ENCODE results near the gene PRUNE2.

The PRUNE2 gene

GRCh38 chr9:76798527-76798926, 107.4 kb downstream of the PRUNE2 start:
- 88% methylated on average over 2 of the region's 2 CpGs for WGBS
- no peak overlapping the region for H3K4me3 ChIP-seq (ENCODE audit: low read length)
- H3K9ac ChIP-seq (ENCODE audit: low read depth, low read length), result no peak overlapping the region
- H3K27me3 ChIP-seq (ENCODE audit: insufficient read depth, low read length), result no peaks in the 10 kb centered on the region
- H3K27ac ChIP-seq (ENCODE audit: low read depth, low read length), result no peak overlapping the region
- no peaks in the 10 kb centered on the region for H3K9me3 ChIP-seq (ENCODE audit: insufficient read depth, low read depth, low read length)
- peaks cover 9% of the 10 kb centered on the region for H3K4me1 ChIP-seq (ENCODE audit: insufficient read depth, low read length)
- H3K36me3 ChIP-seq (ENCODE audit: insufficient read depth, low read length), result no peaks in the 10 kb centered on the region

- no peak overlapping the region for H3K4me3 ChIP-seq (ENCODE audit: low read length)
- H3K36me3 ChIP-seq (ENCODE audit: insufficient read depth, low read length), result no peaks in the 10 kb centered on the region
- H3K9ac ChIP-seq (ENCODE audit: low read depth, low read length), result no peak overlapping the region
- H3K27me3 ChIP-seq (ENCODE audit: insufficient read depth, low read length), result no peaks in the 10 kb centered on the region
- WGBS, result 90% methylated on average over 5 of the region's 5 CpGs
- H3K27ac ChIP-seq (ENCODE audit: low read depth, low read length), result no peak overlapping the region
- no peaks in the 10 kb centered on the region for H3K9me3 ChIP-seq (ENCODE audit: insufficient read depth, low read depth, low read length)
- H3K4me1 ChIP-seq (ENCODE audit: insufficient read depth, low read length), result no peaks in the 10 kb centered on the region
These were observed 109.6 kb downstream of the PRUNE2 start for GRCh38 chr9:76796296-76796695.

GRCh38 chr9:76793784-76794431, 112.0 kb downstream of the PRUNE2 start:
- no peaks in the 10 kb centered on the region for H3K36me3 ChIP-seq (ENCODE audit: insufficient read depth, low read length)
- no peaks in the 10 kb centered on the region for H3K4me1 ChIP-seq (ENCODE audit: insufficient read depth, low read length)
- no peaks in the 10 kb centered on the region for H3K27me3 ChIP-seq (ENCODE audit: insufficient read depth, low read length)
- no peaks in the 10 kb centered on the region for H3K9me3 ChIP-seq (ENCODE audit: insufficient read depth, low read depth, low read length)
- no peak overlapping the region for H3K27ac ChIP-seq (ENCODE audit: low read depth, low read length)
- 90% methylated on average over 15 of the region's 15 CpGs for WGBS
- H3K9ac ChIP-seq (ENCODE audit: low read depth, low read length), result no peak overlapping the region
- no peak overlapping the region for H3K4me3 ChIP-seq (ENCODE audit: low read length)

- no peak overlapping the region for H3K4me3 ChIP-seq (ENCODE audit: low read length)
- H3K9me3 ChIP-seq (ENCODE audit: insufficient read depth, low read depth, low read length), result no peaks in the 10 kb centered on the region
- H3K27ac ChIP-seq (ENCODE audit: low read depth, low read length), result no peak overlapping the region
- WGBS, result 100% methylated on average over 1 of the region's 1 CpG
- H3K27me3 ChIP-seq (ENCODE audit: insufficient read depth, low read length), result no peaks in the 10 kb centered on the region
- no peak overlapping the region for H3K9ac ChIP-seq (ENCODE audit: low read depth, low read length)
- no peaks in the 10 kb centered on the region for H3K4me1 ChIP-seq (ENCODE audit: insufficient read depth, low read length)
- H3K36me3 ChIP-seq (ENCODE audit: insufficient read depth, low read length), result no peaks in the 10 kb centered on the region
These were observed 116.1 kb downstream of the PRUNE2 start for GRCh38 chr9:76789840-76790239.

GRCh38 chr9:76787677-76788076, 118.2 kb downstream of the PRUNE2 start:
- Histone ChIP-seq H3K9ac (ENCODE audit: low read depth, low read length) (no peak overlapping the region; the same call in 1 of the 2 replicates), H3K27ac (ENCODE audit: low read depth, low read length) (no peak overlapping the region), H3K36me3 (ENCODE audit: insufficient read depth, low read length) (no peaks in the 10 kb centered on the region), H3K27me3 (ENCODE audit: insufficient read depth, low read length) (no peaks in the 10 kb centered on the region), H3K9me3 (ENCODE audit: insufficient read depth, low read depth, low read length) (no peaks in the 10 kb centered on the region), H3K4me3 (ENCODE audit: low read length) (no peak overlapping the region), H3K4me1 (ENCODE audit: insufficient read depth, low read length) (no peaks in the 10 kb centered on the region)
- WGBS, result 94% methylated on average over 11 of the region's 11 CpGs

- no peak overlapping the region for H3K4me3 ChIP-seq (ENCODE audit: low read length)
- H3K27ac ChIP-seq (ENCODE audit: low read depth, low read length), result no peak overlapping the region
- no peaks in the 10 kb centered on the region for H3K9me3 ChIP-seq (ENCODE audit: insufficient read depth, low read depth, low read length)
- no peak overlapping the region for H3K9ac ChIP-seq (ENCODE audit: low read depth, low read length)
- H3K4me1 ChIP-seq (ENCODE audit: insufficient read depth, low read length), result no peaks in the 10 kb centered on the region
- no peaks in the 10 kb centered on the region for H3K36me3 ChIP-seq (ENCODE audit: insufficient read depth, low read length)
- WGBS, result 100% methylated on average over 1 of the region's 1 CpG
- H3K27me3 ChIP-seq (ENCODE audit: insufficient read depth, low read length), result no peaks in the 10 kb centered on the region
These were observed 120.4 kb downstream of the PRUNE2 start for GRCh38 chr9:76785501-76785900.

GRCh38 chr9:76784881-76785280, 121.0 kb downstream of the PRUNE2 start:
- H3K27me3 ChIP-seq (ENCODE audit: insufficient read depth, low read length), result no peaks in the 10 kb centered on the region
- H3K36me3 ChIP-seq (ENCODE audit: insufficient read depth, low read length), result no peaks in the 10 kb centered on the region
- no peak overlapping the region for H3K4me3 ChIP-seq (ENCODE audit: low read length)
- H3K9me3 ChIP-seq (ENCODE audit: insufficient read depth, low read depth, low read length), result no peaks in the 10 kb centered on the region
- no peak overlapping the region for H3K27ac ChIP-seq (ENCODE audit: low read depth, low read length)
- H3K4me1 ChIP-seq (ENCODE audit: insufficient read depth, low read length), result no peaks in the 10 kb centered on the region
- no peak overlapping the region for H3K9ac ChIP-seq (ENCODE audit: low read depth, low read length)

- H3K27ac ChIP-seq (ENCODE audit: low read depth, low read length), result no peak overlapping the region
- no peak overlapping the region for H3K4me3 ChIP-seq (ENCODE audit: low read length)
- no peaks in the 10 kb centered on the region for H3K9me3 ChIP-seq (ENCODE audit: insufficient read depth, low read depth, low read length)
- WGBS, result 47% methylated on average over 2 of the region's 5 CpGs
- H3K36me3 ChIP-seq (ENCODE audit: insufficient read depth, low read length), result no peaks in the 10 kb centered on the region
- no peak overlapping the region for H3K9ac ChIP-seq (ENCODE audit: low read depth, low read length)
- H3K27me3 ChIP-seq (ENCODE audit: insufficient read depth, low read length), result no peaks in the 10 kb centered on the region
- H3K4me1 ChIP-seq (ENCODE audit: insufficient read depth, low read length), result no peaks in the 10 kb centered on the region
These were observed 133.0 kb downstream of the PRUNE2 start for GRCh38 chr9:76772686-76773445.

GRCh38 chr9:76766126-76766525, 139.8 kb downstream of the PRUNE2 start:
- no peak overlapping the region for H3K9ac ChIP-seq (ENCODE audit: low read depth, low read length)

GRCh38 chr9:76764138-76764537, 141.8 kb downstream of the PRUNE2 start, which contains the start of gene PCA3:
PCA3 (plus strand) TSS chr9:76764438.
- H3K27ac ChIP-seq (ENCODE audit: low read depth, low read length), result no peak within 1 kb of the TSS
- no peaks in the 10 kb centered on the region for H3K4me1 ChIP-seq (ENCODE audit: insufficient read depth, low read length)
- H3K4me3 ChIP-seq (ENCODE audit: low read length), result no peak within 1 kb of the TSS
- H3K9ac ChIP-seq (ENCODE audit: low read depth, low read length), result no peak within 1 kb of the TSS
- 93% methylated on average over 4 of the region's 4 CpGs for WGBS
- H3K36me3 ChIP-seq (ENCODE audit: insufficient read depth, low read length), result no peaks in the 10 kb centered on the region
- H3K27me3 ChIP-seq (ENCODE audit: insufficient read depth, low read length), result no peaks in the 10 kb centered on the region
- H3K9me3 ChIP-seq (ENCODE audit: insufficient read depth, low read depth, low read length), result no peaks in the 10 kb centered on the region

More at GRCh38 chr9:76766126-76766525, 139.8 kb downstream of the PRUNE2 start:
- H3K36me3 ChIP-seq (ENCODE audit: insufficient read depth, low read length), result no peaks in the 10 kb centered on the region
- no peak overlapping the region for H3K27ac ChIP-seq (ENCODE audit: low read depth, low read length)
- H3K4me1 ChIP-seq (ENCODE audit: insufficient read depth, low read length), result no peaks in the 10 kb centered on the region
- WGBS, result 90% methylated on average over 3 of the region's 3 CpGs
- H3K27me3 ChIP-seq (ENCODE audit: insufficient read depth, low read length), result no peaks in the 10 kb centered on the region
- H3K4me3 ChIP-seq (ENCODE audit: low read length), result no peak overlapping the region
- H3K9me3 ChIP-seq (ENCODE audit: insufficient read depth, low read depth, low read length), result no peaks in the 10 kb centered on the region

GRCh38 chr9:76761448-76761847, 144.5 kb downstream of the PRUNE2 start:
- no peak overlapping the region for H3K9ac ChIP-seq (ENCODE audit: low read depth, low read length)
- 67% methylated on average over 1 of the region's 1 CpG for WGBS

More at GRCh38 chr9:76761448-76761847, 144.5 kb downstream of the PRUNE2 start:
- Histone ChIP-seq H3K4me3 (ENCODE audit: low read length) (no peak overlapping the region), H3K27ac (ENCODE audit: low read depth, low read length) (no peak overlapping the region), H3K4me1 (ENCODE audit: insufficient read depth, low read length) (peaks cover 1% of the 10 kb centered on the region; the same call in 1 of the 2 replicates), H3K27me3 (ENCODE audit: insufficient read depth, low read length) (no peaks in the 10 kb centered on the region), H3K9me3 (ENCODE audit: insufficient read depth, low read depth, low read length) (no peaks in the 10 kb centered on the region), H3K36me3 (ENCODE audit: insufficient read depth, low read length) (no peaks in the 10 kb centered on the region)
